SK-MEL-5 (cell line): ENCODE results near the gene MBNL1. TPM values are rescaled to one million over a fixed set of nuclear protein-coding genes. Genes with fewer than 3 reads are reported as not detected.

Experiments used
- DNase-seq: peaks from one replicate; pipeline ENCODE4 v3.0.0-alpha.2; 2016; ENCODE audit warnings: low read depth, low spot score
- in situ Hi-C: cut with HindIII; loops from 2 replicates; pipeline ENCODE4 v1.10.0; 2016; ENCODE audit warnings: low sequenced_read_pairs, high pct_unique_total_duplicates, low pct_unique_long_range_greater_than_20kb
- total RNA-seq: library from RNA; depleted of rRNA; stranded (reverse); fragments of >200 nt; shearing (Covaris generic); gene quantifications from 2 replicates; pipeline ENCODE4 v1.2.3, GENCODE V29; 2014

Gene MBNL1
- total RNA-seq, 1 experiment from 2014 or later = 116 TPM

DNA sequence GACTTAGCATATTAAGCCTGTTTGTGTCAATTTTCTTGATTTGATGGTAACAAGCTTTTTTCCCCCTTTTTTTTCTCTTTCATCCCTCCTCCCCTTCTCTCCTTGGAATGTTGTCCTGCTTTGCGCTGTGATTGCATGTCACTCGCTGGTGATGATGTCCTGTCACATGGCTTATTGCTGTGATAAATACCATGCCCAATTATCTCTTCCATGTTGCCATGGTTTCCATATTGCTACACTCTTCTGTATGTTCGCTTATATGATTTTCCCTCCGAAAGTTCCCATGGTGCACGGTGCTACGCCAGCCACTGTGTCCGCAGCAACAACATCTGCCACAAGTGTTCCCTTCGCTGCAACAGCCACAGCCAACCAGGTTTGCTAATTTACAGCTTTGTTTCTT, 187.3 kb downstream of the MBNL1 start:
- DNase-seq = no peak
- in situ Hi-C loops = no loop called here

DNA sequence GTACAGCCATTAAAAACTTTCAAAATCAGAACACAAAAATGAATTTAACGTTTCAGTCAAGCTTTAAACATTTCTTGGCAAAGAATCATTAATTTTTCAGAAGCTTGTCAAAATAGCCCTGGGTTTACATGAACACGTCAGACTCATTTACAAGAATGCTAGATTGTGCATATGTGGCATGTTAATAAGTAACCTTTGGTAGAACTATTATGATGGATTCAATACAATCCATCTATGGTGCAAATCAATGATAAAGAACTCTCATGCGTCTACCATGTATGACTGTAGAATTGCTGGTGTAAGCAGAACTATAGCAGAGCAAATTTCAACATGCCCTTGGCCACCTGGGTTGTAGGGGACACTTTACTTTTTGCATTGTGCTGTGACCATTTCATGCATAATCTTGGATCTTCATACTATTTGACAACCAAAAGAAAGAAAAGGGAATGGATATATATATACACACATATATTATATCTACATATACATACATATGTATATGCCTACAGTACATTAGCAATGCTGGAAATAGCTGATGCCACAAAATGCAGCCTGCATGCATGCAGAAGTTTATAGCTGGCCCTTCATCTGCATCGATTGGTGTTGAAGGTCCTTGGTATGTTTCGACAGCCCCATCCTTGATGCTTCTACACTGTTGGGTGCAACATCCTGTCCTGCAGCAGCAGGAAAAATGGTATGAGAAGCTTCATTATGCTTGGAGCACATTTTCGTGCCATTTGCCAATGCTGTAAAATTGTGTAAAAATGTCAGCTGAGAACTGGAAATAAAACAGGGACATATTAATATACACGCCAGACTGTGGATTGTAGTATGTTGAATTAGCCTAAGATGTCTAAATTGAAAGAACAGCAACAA, 189.0 kb downstream of the MBNL1 start:
- DNase-seq = no peak
- in situ Hi-C loops = no loop called here

DNA sequence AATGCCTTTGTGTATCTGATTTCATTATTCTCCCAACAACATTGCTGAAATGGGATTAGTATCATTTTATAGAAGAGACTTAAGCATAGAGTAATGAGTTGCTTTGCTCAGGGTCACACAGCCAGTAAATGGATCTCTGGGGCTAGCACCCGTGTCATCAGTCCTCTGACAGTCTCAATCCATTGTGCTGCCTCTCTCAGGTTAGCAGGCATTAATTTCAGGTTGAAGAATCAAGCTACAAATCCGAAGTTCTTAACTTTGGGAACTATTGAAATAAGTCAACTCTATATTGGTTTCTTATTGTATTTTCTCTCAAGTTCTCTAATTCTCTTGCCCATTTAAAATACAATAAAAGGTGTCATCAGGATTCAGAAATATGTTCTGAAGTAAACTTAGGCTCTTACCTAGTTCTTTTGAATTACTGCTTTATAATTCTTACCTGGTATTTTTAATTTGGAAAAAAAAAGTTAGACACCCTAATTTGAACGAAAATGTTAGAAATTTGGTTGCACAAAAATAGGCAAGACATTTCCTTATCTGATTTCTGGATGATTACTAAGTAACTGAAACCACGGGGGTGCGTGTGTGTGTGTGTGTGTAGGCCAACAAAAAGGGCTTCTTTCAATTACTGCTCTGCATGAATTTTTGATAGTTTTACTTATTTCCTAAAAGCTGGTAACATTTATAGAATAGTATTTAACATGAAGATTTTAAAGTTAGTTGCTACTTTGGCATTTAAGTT, 189.8 kb downstream of the MBNL1 start:
- in situ Hi-C loops = no loop called here

DNA sequence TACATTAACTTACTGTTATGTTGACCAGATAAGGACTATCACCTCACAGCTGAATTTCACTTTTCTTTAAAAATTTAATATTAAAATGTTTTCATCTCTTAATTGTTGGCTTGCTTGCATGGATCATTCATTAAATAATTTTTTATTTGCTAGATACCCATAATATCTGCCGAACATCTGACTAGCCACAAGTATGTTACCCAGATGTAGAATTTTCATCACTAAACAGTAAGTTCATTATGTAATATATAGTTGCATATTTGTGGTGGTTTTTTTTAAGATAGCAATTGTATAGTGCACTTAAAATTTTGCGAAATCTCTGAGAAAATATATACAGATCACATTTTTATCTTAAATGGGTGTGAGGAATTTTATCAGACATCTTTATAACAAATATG, 190.4 kb downstream of the MBNL1 start:
- in situ Hi-C loops = no loop called here

More for the DNA sequence above, 189.8 kb downstream of the MBNL1 start:
- no peak for DNase-seq

DNA sequence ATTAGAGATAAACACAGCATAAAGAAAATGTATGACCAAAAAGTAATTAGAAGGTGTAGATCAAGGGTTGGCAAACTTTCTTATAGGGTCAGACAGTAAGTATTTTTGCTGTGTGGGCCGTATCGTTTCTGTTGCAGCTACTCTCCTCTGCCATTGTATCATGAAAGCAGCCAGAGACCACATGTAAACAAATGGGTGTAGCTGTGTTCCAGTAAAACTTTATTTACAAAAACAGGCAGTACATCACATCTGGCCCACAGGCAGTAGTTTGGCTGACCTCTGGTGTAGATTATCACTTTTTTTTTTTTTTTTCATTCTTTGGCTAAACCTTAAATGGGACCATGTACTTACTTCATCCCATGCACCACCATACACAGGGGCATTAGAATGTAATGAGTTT, 190.8 kb downstream of the MBNL1 start:
- no peak for DNase-seq
- in situ Hi-C loops = no loop called here

More for the DNA sequence above, 190.4 kb downstream of the MBNL1 start:
- peak; percentile 52 for DNase-seq

DNA sequence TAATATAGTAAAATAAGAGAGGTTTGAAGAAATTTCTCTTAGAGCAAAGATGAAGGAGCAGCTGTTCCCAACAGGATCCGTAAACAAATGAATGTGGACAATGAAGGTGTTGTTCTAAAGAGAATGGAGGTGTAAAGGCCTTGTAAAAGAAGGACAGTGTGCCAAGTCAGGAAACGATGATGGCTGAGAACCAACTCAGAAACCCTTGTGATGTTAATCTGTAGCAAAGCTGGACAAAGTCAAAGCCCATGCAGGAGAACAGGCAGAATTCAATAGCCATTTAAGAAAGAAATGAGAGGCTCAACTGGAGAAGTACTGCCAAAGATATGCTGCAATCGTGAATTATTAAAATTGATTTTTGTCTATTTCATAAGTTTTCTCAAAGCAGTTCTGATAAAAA, 192.2 kb downstream of the MBNL1 start:
- peak; percentile 90 for DNase-seq
- in situ Hi-C loops = no loop called here

DNA sequence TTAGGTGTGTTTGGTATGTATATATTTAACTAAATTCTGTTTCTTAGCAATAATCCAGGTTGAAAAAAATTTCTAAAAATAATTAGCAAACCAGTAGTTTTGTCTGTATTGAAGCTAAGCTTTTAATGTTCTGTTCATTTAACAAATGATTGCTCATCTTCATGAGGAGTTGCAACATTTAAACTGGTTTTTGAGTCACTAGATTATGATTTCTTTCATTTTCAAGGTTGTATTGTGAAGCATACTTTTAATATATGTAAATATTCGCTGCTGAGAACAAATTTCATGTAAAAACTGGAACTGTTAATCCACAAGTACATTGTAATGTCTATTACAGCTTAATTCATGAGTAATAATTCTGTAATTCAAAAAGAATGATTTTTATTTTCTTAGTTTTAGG, 192.7 kb downstream of the MBNL1 start:
- in situ Hi-C loops = no loop called here

DNA sequence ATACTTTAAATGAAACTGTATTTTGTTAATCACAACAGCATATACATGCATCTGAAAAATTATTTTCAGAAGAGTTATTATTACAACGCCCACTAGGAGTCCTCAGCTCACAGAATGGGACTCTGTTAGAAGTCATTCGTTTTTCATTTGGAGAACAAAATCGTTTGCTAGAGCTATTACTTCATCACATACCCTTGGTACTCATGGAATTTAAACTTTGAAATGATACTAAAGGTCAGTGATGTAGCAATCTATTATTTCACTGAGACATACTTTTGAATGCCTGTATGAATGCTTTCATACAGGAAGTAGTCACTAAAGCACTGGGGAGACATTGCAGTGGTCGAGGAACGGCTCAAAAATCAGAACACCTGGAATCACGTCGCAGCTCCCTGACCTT, 198.1 kb downstream of the MBNL1 start:
- in situ Hi-C loops = no loop called here
- peak; percentile 54 for DNase-seq

More for the DNA sequence above, 192.7 kb downstream of the MBNL1 start:
- DNase-seq = no peak

DNA sequence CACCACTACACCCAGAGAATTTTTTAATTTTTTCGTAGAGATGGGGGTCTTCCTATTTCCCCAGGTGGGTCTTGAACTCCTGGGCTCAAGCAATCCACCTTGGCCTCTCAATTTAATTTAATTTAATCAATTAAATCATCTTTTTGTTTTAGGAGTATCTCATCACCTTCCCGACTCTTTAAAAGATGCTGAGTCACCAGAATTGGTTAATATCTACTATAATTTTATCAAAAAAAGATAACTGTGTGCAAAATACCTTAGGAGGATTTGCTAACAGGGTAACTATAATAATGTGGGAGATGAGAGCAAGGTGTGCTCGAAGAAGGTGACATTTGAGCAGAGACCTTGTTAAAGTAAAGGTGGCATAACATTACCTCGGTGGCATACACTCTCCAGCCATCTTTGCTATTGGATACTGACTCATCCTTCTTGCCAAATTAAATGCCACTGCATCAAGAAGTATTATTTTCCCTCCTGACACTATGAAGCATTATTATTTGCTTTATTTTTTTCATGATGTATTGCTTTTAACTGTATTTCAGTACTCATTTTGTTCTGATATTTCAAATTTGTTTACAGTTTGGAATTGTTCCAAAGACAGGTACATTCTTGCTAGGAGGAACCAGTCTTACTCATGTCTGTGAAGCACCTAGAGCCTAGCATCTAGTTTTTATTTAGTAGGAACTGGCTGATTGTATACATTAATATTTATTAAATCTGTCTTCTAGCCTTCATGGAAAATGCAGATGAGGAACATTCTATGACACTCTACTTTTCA, 200.7 kb downstream of the MBNL1 start:
- DNase-seq = no peak
- in situ Hi-C loops = no loop called here

DNA sequence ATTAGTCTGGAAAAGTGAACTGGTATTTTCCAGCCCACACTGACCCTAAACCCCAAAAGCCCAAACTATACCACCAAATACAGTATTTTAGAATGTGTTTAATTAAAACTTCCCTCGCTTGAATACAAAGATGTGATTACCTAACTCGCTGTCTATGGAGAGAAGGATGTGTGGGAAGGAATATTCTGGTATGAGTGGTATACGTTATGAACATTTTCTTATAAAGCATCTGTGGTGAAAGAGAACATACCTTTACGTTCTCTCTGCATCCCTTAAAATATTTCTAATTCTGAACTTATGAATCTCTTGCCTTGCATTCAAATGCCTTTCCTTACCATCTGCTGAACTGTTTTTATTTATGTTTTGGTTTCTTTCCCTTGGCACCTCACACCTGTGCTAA, 201.4 kb downstream of the MBNL1 start:
- no peak for DNase-seq
- in situ Hi-C loops = no loop called here

DNA sequence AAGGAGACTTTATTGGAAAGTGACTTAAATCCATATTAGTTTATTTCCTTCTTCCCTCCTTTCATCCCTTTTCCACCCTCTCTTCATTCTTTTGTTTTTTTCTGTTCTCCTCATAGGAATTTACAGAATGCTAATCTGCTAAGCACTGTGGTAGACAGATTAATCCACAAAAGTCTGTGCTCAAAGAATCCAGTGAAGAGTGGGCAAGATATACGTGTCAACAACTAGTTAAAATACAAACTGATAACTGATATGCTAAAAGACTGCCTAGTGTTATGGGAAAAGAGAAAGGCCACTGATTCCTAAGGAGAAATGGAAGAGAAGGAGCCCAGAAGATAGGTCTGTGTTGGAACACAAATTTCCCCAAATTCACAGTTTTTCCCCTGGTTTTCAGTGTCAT, 202.2 kb downstream of the MBNL1 start:
- in situ Hi-C loops = no loop called here
- DNase-seq = no peak

DNA sequence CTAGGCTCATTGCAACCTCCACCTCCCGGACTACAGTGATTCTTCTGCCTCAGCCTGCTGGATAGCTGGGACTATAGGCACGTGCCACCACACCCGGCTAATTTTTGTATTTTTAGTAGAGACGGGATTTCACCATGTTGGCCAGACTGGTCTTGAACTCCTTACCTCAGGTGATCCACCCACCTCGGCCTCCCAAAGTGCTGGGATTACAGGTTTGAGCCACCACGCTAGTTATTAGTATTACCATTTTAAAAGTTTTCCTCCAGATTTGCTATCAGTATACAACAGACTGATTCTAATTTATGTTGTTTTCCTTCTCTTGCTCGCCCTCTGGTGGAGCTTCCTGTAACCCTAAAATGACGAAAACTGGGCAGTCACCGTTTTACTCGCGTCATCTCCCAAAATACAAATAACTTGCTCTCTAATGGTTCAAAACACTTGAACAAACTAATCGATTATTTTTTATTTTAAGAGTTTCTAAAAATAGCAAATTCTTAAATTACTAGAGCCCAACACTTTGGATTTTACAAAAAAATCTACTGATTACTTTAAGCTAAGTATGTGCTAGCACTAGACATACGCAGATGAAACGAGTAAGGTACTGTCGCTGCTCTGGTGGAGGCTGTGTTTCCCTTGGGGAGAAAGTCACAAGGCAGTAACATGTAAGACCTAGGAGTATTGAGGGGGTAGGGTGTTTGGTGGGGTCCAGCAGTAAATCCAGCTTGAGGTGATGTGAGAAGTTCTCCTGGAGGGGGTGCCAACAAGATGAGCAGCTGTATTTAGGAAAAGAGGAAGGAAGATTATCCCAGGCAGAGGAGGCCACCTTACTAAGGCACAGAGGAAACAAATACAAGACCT, 203.3 kb downstream of the MBNL1 start:
- in situ Hi-C loops = no loop called here
- peak; percentile 77 for DNase-seq

DNA sequence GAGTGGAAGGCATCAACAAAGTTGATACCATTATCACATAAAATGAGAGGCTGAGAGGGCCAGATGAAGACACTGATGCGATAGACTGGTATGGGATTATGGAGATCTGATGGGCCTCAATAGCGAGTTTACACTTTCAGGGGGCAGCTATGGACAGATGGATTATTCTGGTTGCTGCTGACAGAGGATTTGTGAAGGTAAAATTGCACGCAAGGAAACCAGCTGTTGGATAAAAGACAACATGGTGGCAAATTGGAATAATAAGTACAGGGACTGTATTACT, 203.9 kb downstream of the MBNL1 start:
- in situ Hi-C loops = no loop called here
- no peak for DNase-seq

DNA sequence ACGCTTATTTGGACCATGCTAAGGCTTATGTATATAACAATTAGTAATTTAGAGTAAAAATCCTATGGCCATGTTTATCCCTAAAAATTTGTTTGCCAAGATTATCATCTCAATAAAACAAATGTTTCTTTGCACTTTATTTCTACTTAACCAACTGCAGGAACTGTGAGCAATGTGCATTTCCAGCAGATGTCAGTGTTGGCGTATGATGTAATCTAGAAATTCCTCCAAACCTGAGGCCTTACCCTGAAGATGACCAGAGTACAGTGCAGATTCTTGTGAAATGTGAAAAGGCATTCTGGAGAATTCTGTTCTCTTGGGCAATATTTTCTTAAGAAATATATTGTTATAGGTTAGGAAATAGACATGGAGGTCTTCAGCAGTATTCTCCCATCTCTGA, 205.9 kb downstream of the MBNL1 start:
- in situ Hi-C loops = no loop called here
- peak; percentile 78 for DNase-seq

DNA sequence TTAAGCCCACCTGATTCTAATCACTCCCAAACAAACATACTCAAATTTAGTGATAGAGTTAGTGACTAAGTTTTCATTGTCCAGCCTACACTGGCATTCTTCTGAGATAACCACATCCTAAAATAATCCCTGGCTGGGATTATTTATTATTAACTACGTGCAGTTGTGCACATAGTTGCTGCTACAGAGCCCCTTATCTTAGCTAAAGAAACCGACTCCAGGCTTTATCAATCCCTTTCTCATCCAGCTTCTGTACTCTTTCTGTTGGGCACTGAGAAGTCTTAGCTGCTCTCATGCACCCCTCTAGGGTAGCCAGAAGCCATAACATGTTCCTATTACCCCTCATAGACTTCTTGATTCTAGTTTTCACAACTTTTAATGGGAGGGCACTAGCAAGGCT, 208.7 kb downstream of the MBNL1 start:
- DNase-seq = no peak
- in situ Hi-C loops = no loop called here

DNA sequence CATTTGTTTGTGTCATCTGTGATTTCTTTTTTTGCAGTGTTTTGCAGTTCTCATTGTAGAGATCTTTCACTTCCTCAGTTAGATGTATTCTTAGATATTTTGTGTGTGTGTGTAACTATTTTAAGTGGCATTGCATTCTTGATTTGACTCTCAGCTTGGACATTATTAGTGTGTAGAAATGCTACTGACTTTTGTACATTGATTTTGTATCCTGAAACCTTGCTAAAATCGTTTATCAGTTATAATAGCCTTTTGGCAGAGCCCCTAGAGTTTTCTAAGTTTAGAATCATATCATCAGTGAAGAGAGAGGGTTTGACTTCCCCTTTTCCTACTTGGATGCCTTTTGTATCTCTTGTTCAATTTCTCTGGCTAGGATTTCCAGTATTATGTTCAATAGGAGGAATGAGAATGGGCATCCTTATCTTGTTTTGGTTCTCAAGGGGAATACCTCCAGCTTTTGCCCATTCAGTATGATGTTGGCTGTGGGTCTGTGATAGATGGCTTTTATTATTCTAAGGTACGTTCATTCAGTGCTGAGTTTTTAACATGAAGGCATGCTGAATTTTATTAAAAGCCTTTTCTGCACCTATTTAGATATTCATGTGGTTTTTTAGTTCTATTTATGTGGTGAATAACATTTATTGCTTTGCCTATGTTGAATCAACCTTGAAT, 211.7 kb downstream of the MBNL1 start:
- in situ Hi-C loops = no loop called here
- DNase-seq = no peak

DNA sequence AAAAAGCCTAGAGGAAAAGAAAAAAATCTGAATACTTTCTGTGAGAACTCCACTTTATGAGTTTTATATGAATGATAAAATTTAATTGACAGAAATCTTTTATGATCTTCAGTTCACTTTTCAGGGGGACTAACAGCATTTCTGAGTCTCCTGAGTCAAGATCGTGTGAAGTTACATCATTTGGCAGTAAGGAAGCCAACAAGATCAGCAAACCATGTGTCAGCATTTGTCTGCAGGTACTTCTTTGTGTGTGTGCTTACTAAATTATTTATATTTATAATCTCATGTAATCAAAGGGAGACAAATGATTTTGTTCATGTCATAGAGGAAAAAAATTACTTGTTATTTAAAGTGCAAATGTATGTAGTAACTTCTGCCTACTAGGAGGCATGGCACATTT, 217.6 kb downstream of the MBNL1 start:
- in situ Hi-C loops = no loop called here
- DNase-seq = no peak
